Immature natural killer cell (primary cell): ENCODE data around the gene WFIKKN2. TPM values are rescaled to one million over a fixed set of nuclear protein-coding genes. Genes with fewer than 3 reads are reported as not detected.
"Not testable (repeated sequence)": the region's sequence is repeated elsewhere in the genome, so short reads cannot be mapped to it uniquely, and the experiment has no call there.

Experiments used
- DNase-seq, 3 donors: peaks; one replicate each; pipeline ENCODE4 v3.0.0; 2022; ENCODE audit warnings: mixed read lengths in 1 of 3
- H3K27ac Mint-ChIP-seq, 6 donors: one replicate each; pipeline ENCODE4 v1.8.0; 2020; ENCODE audit warnings: mixed read lengths in 6 of 6, mild to moderate bottlenecking in 5 of 6, inconsistent platforms in 4 of 6, moderate library complexity in 3 of 6
- H3K27me3 Mint-ChIP-seq, 3 donors: one replicate each; pipeline ENCODE4 v1.8.0; 2020 to 2021; ENCODE audit warnings: low read depth in 3 of 3, mild to moderate bottlenecking in 3 of 3, mixed read lengths in 3 of 3, moderate library complexity in 3 of 3, inconsistent platforms in 1 of 3
- H3K36me3 Mint-ChIP-seq, 3 donors: one replicate each; pipeline ENCODE4 v1.8.0; 2020; ENCODE audit warnings: mixed read lengths in 3 of 3, inconsistent platforms in 2 of 3, mild to moderate bottlenecking in 2 of 3
- H3K4me1 Mint-ChIP-seq, 2 donors: one replicate each; pipeline ENCODE4 v1.8.0; 2020; ENCODE audit warnings: inconsistent platforms in 2 of 2, mild to moderate bottlenecking in 2 of 2, mixed read lengths in 2 of 2, moderate library complexity in 1 of 2
- H3K4me3 Mint-ChIP-seq, 5 donors: one replicate each; pipeline ENCODE4 v1.8.0; 2020; ENCODE audit warnings: mild to moderate bottlenecking in 5 of 5, mixed read lengths in 5 of 5, inconsistent platforms in 3 of 5, moderate library complexity in 3 of 5
- H3K9me3 Mint-ChIP-seq, 6 donors: one replicate each; pipeline ENCODE4 v1.8.0; 2020; ENCODE audit warnings: mild to moderate bottlenecking in 6 of 6, mixed read lengths in 6 of 6, inconsistent platforms in 4 of 6, moderate library complexity in 3 of 6
- polyA plus RNA-seq, 3 donors: library from polyadenylated mRNA; unstranded; fragments of 300-500 nt; fragmentation: Illumina TruSeq; gene quantifications; one replicate each; pipeline ENCODE4 v1.2.3, GENCODE V29; 2021

The WFIKKN2 gene
- polyA plus RNA-seq, 3 donors from 2014 or later, result not detected

DNA sequence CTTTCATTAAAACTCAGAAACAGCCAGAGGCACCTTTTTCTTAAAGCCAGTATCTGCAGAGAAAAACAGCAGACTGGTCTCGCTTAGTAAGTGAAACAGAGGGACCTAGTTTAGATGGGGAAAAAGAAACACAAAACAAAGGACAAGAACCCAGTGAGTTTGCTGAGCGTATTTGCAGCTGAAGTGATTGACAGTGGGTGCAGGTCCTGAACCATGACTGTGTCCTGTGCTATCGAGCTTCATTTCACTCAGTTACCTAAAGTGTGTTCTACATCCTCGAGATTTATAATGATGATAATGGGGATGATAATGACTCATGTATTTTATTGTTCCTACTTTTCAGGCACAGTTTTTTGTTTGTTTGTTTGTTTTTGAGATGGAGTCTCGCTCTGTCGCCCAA is 31.7 kb upstream of the WFIKKN2 start:
- H3K4me1 Mint-ChIP-seq, result no peaks in the 10 kb centered on the region
- no peaks in the 10 kb centered on the region for H3K36me3 Mint-ChIP-seq
- no peak for DNase-seq
- no peak overlapping the region for H3K27ac Mint-ChIP-seq
- peaks cover 0 to 3% (median 0%) of the 10 kb centered on the region in 3 donors for H3K27me3 Mint-ChIP-seq
- no peak overlapping the region for H3K4me3 Mint-ChIP-seq
- H3K9me3 Mint-ChIP-seq, result no peaks in the 10 kb centered on the region

DNA sequence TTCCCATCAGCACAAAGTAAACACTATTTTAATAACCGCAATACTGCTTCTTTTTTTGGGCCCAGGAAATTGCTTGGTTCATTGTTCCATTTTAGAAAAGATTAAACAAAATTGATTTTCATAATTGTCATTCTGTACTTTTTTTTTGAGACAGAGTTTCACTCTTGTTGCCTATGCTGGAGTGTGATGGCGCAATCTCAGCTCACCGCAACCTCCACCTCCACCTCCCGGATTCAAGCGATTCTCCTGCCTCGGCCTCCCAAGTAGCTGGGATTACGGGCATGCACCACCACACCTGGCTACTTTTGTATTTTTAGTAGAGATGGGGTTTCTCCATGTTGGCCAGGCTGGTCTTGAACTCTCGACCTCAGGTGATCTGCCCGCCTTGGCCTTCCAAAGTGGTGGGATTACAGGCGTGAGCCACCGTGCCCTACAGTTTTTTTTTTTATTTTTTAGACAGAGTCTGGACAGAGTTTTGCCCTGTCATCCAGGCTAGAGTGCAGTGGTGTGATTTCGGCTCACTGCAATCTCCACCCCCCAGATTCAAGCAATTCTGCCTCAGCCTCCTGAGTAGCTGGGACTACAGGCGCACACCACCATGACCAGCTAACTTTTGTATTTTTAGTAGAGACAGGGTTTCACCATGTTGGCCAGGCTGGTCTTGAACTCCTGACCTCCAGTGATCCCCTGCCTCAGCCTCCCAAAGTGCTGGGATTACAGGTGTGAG is 30.5 kb upstream of the WFIKKN2 start:
- not testable (repeated sequence) for H3K27ac Mint-ChIP-seq, H3K36me3 Mint-ChIP-seq, H3K27me3 Mint-ChIP-seq, H3K9me3 Mint-ChIP-seq, H3K4me1 Mint-ChIP-seq, H3K4me3 Mint-ChIP-seq, DNase-seq

DNA sequence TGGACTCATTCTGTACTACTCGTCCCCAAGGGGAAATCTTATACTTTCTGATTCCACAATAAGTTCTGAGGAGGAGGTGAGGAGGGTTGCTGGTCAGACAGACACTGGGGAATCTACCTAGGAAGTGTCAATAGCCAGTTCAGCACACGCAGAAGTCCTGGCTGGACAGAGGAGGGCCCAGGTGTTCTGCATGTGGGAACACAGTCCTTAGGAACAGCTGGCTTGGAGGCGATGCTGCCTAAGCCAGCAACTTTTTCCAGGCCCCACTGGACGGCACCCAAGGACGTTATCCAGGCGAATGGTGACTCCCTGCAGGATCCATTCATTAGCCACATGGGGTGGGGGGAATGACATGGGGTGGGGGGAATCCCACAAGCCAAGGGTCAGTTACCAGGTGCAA is 29.9 kb upstream of the WFIKKN2 start:
- H3K27me3 Mint-ChIP-seq, result peaks cover 0 to 3% (median 2%) of the 10 kb centered on the region in 3 donors
- H3K27ac Mint-ChIP-seq, result no peak overlapping the region
- no peak for DNase-seq
- H3K4me3 Mint-ChIP-seq, result no peak overlapping the region
- H3K36me3 Mint-ChIP-seq, result no peaks in the 10 kb centered on the region
- H3K9me3 Mint-ChIP-seq, result no peaks in the 10 kb centered on the region
- H3K4me1 Mint-ChIP-seq, result no peaks in the 10 kb centered on the region

DNA sequence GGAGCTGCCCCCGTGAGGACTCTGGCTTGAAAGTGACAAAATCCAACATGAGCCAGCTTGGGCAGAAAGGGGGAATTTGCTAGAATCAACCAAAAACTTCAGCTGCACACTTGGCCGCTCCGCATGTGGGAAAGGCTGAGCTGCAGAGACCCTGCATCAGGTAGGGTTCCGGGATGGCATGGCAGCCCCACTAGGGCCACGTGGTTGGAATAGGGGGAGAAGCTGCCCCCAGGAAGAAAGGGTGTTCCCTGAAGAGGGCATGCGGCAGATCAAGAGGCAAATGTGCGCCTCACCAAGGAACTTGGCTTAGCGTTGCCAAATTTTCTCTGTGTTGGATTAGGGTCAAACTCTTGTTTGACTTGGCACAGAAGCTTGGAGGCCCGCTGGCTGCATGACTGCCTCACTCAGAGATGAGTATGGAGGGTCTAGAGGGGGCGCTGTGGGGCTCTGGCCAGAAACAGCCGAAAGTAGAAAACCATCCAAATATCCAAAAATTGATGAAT is 29.2 kb upstream of the WFIKKN2 start:
- Mint-ChIP-seq H3K27ac (no peak overlapping the region), H3K4me3 (no peak overlapping the region), H3K27me3 (peaks cover 0 to 3% (median 2%) of the 10 kb centered on the region in 3 donors), H3K36me3 (no peaks in the 10 kb centered on the region), H3K9me3 (no peaks in the 10 kb centered on the region), H3K4me1 (no peaks in the 10 kb centered on the region)
- no peak for DNase-seq

DNA sequence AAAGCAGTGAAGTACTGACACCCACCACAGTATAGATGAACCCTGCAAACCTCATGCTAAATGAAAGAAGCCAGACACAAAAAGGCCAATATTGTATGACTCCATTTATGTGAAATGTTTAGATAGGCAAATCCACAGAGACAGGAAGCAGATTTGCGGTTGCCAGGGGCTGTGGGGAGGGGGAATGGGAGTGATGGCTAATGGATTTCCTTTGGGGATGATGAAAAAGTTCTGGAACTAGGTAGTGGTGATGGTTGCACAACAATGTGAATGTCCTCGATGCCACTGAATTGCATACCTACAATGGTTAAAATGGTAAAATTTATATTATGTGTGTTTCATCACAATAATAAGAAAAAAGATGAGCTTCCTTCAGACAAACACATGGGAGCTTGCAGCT is 28.4 kb upstream of the WFIKKN2 start:
- Mint-ChIP-seq H3K9me3 (no peaks in the 10 kb centered on the region), H3K36me3 (no peaks in the 10 kb centered on the region), H3K4me3 (no peak overlapping the region), H3K27ac (no peak overlapping the region), H3K4me1 (no peaks in the 10 kb centered on the region), H3K27me3 (peaks cover 0 to 4% (median 2%) of the 10 kb centered on the region in 3 donors)
- no peak for DNase-seq

DNA sequence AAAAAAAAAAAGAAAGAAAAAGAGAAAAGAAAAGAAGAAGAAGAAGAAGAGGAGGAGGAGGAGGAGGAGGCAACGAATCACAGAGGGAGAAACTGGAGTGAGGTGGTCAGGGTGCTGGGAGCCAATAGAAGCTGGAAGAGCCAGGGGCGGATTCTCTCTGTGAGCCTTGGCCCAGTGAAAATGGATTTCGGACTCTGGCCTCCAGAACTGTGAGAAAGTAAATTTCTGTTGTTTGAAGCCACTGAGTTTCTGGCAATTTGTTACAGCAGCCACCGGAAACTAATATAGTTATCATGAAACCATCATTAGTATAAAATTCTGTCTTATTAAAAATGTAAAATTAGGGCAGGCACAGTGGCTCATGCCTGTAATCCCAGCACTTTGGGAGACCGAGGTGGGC is 27.7 kb upstream of the WFIKKN2 start:
- Mint-ChIP-seq H3K4me1 (no peaks in the 10 kb centered on the region), H3K36me3 (no peaks in the 10 kb centered on the region), H3K9me3 (no peaks in the 10 kb centered on the region), H3K27ac (no peak overlapping the region), H3K4me3 (no peak overlapping the region), H3K27me3 (peaks cover 0 to 4% (median 2%) of the 10 kb centered on the region in 3 donors)
- DNase-seq, result no peak

DNA sequence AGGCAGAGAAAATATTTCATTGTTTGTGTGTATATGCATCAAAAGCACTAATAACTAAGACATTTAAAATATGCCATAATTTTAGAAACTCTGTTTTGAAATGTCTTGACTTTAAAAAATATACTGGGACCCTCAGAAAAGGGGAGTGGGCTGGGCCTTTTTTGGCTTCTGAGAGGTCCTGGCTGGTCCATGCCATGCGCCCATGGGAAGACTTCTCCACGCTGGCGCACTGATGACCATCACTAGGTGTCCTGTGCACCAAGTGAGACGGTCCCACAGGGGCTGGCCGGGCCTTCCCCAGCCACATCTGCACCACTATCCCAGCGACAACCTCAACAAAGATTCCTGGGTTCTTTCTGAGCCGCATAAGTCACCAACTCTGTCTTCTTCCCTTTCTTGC is 27.0 kb upstream of the WFIKKN2 start:
- peaks cover 0 to 6% (median 2%) of the 10 kb centered on the region in 3 donors for H3K27me3 Mint-ChIP-seq
- DNase-seq, result no peak
- H3K4me3 Mint-ChIP-seq, result no peak overlapping the region
- H3K27ac Mint-ChIP-seq, result no peak overlapping the region
- no peaks in the 10 kb centered on the region for H3K4me1 Mint-ChIP-seq
- no peaks in the 10 kb centered on the region for H3K9me3 Mint-ChIP-seq
- no peaks in the 10 kb centered on the region for H3K36me3 Mint-ChIP-seq

DNA sequence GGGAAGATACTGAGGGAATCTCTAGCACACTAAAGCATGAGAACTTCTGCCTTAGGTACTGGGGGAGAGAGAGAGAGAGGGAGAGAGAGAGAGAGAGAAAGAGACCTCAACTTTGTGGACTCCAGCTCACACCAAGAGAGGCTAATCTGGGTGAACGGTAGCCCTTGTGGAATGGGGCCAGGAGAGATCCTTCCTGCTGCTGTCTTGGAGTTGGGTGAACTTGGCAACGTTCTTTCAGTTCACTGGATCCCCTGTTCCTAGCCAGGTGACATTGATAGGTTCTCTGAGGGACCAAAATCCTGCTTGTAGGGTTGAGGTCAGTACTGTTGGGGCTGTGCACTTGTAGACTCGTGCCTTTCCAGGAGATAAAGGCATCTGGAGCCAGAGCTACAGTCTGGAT is 26.5 kb upstream of the WFIKKN2 start:
- H3K36me3 Mint-ChIP-seq, result no peaks in the 10 kb centered on the region
- H3K4me3 Mint-ChIP-seq, result no peak overlapping the region
- peak overlapping the region in 1 of 6 donors; percentile 51 for H3K27ac Mint-ChIP-seq
- H3K4me1 Mint-ChIP-seq, result no peaks in the 10 kb centered on the region
- DNase-seq, result no peak
- no peaks in the 10 kb centered on the region for H3K9me3 Mint-ChIP-seq
- H3K27me3 Mint-ChIP-seq, result peaks cover 0 to 6% (median 2%) of the 10 kb centered on the region in 3 donors

DNA sequence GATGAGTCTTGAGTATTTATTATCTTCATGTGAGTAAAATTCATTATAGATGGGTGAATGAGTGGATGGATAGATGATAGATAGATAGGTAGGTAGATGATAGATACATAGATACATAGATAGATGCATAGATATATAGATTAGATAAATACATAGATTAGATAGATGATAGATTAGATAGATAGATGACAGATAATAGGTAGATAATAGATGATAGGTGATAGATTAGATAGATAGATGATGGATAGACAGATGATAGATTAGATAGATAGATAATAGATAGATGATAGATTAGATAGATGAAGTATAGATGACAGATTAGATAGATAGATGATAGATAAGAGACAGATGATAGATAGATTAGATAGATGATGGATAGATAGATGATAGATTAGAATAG is 21.8 kb upstream of the WFIKKN2 start:
- H3K4me3 Mint-ChIP-seq, result no peak overlapping the region
- H3K9me3 Mint-ChIP-seq, result peaks cover 0 to 1% (median 0%) of the 10 kb centered on the region in 6 donors
- H3K4me1 Mint-ChIP-seq, result peaks cover 11 to 19% of the 10 kb centered on the region in 2 donors
- peaks cover 3 to 7% (median 6%) of the 10 kb centered on the region in 3 donors for H3K27me3 Mint-ChIP-seq
- H3K27ac Mint-ChIP-seq, result no peak overlapping the region
- DNase-seq, result no peak
- no peaks in the 10 kb centered on the region for H3K36me3 Mint-ChIP-seq

DNA sequence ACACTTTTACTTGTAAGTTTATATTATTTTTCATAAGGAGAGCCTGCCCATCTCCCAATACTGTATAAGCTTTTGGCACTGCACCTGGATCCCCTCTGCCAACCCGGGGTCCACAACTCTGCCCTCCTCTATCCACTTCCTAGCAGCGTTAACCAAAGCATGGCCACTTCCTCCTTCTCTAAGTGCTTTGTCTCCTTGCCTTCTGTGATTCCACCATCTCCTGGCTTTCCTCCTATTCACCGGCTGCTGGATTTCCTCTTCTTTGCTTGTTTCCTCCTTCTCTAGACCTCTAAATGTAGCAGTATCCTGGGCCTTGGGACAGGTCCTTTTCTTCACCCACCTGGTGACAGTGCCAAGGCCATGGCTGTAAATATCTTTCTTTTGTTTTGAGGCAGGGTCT is 20.0 kb upstream of the WFIKKN2 start:
- Mint-ChIP-seq H3K9me3 (peaks cover 0 to 1% (median 0%) of the 10 kb centered on the region in 6 donors), H3K27ac (no peak overlapping the region), H3K36me3 (no peaks in the 10 kb centered on the region), H3K27me3 (peaks cover 4 to 8% (median 5%) of the 10 kb centered on the region in 3 donors), H3K4me3 (no peak overlapping the region), H3K4me1 (peaks cover 18 to 27% of the 10 kb centered on the region in 2 donors)
- no peak for DNase-seq

DNA sequence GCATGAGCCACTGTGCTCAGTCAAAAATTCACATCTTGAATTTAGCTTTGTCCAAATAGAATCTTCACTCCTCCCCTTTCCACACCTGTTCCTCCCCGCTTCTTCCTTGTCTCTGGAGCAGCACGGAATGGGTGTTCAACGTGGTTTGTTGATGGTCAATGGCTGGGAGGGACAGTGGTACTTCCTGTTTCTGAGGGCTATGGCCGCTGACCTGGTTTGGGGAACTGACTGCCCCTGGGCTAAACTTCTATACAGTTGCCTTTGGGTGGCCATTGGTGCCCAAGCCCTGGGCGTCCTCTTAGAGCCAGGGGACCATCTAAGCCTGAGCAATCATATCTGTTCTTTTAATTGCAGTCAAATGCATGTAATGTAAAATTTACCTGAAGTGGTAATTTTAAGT is 19.1 kb upstream of the WFIKKN2 start:
- Mint-ChIP-seq H3K36me3 (no peaks in the 10 kb centered on the region), H3K27ac (no peak overlapping the region), H3K27me3 (peaks cover 4 to 9% (median 8%) of the 10 kb centered on the region in 3 donors), H3K4me3 (no peak overlapping the region), H3K4me1 (peaks cover 18 to 27% of the 10 kb centered on the region in 2 donors), H3K9me3 (peaks cover 0 to 1% (median 0%) of the 10 kb centered on the region in 6 donors)
- no peak for DNase-seq

DNA sequence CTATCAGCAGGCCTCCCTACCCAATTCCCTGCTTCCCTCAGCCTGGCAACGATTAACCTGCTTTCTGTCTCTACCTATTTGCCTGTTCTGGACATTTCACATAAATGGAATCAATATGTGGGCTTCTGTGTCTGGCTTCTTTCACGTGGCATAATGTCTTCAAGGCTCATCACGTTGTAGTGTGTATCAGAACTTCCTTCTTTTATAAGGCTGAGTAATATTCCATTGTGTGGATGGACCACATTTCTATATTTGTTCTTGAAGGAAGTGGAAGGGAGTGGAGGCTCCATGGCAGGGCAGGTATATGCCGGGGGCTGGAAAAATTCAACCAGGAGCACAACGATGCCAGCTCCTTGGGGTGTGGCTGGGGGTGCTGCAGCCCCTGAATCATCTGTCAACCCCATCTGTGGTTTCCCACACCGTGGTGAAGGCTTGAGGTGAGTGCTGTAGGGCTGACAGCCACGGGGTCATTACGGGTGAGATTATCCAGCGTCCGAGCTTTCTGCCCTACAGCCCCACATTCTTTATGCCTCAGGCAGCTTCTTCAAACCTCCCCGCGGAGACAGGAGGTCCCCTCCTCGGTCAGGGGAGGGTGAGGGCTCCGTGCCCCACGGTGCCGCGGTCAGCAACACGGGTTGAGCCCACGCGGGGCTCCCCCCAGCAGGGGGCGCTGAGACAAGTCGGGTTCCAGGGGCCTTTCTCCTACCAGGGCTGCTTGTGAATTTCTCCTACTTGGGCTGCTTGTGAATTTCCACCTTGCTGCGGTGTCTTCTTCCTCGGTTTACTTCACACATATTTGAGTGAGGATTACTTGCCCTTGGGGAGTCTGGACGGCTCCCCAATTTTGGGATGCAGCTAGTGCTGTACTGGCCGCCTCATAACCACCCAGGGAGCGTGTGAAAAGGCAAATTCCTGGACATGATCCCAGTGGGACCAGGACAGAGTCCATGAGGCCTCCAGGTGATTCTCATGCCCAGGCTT is 18.3 kb upstream of the WFIKKN2 start:
- Mint-ChIP-seq H3K4me1 (peaks cover 18 to 27% of the 10 kb centered on the region in 2 donors), H3K9me3 (peaks cover 0 to 1% (median 0%) of the 10 kb centered on the region in 6 donors), H3K4me3 (peak overlapping the region in 3 of 5 donors; percentile 23 to 41 (median 40)), H3K36me3 (no peaks in the 10 kb centered on the region), H3K27me3 (peaks cover 7 to 9% (median 7%) of the 10 kb centered on the region in 3 donors), H3K27ac (no peak overlapping the region)
- DNase-seq, result peak; percentile 32 to 55 (median 47)

DNA sequence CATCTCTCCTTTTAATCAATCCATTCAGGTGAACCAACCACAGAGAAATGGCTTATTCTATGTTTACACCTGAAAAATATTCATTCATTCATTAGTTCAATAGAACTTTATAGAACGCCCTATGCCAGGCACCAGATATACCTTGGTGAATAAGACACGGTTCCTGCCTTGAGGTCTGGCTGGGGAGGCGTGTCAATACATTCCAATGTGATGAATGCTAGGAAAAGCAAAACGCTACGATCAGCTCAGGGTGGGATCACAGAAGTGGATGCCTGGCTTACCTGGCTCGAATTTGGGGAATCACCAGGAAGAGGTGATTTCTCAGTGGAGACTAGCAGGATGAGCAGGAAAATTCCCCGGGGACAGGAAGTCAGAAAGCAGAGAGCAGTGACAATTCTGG is 17.5 kb upstream of the WFIKKN2 start:
- H3K27ac Mint-ChIP-seq, result no peak overlapping the region
- no peaks in the 10 kb centered on the region for H3K36me3 Mint-ChIP-seq
- peaks cover 0 to 1% (median 0%) of the 10 kb centered on the region in 6 donors for H3K9me3 Mint-ChIP-seq
- no peak for DNase-seq
- H3K4me3 Mint-ChIP-seq, result no peak overlapping the region
- peaks cover 18 to 27% of the 10 kb centered on the region in 2 donors for H3K4me1 Mint-ChIP-seq
- H3K27me3 Mint-ChIP-seq, result peaks cover 7 to 9% (median 7%) of the 10 kb centered on the region in 3 donors

DNA sequence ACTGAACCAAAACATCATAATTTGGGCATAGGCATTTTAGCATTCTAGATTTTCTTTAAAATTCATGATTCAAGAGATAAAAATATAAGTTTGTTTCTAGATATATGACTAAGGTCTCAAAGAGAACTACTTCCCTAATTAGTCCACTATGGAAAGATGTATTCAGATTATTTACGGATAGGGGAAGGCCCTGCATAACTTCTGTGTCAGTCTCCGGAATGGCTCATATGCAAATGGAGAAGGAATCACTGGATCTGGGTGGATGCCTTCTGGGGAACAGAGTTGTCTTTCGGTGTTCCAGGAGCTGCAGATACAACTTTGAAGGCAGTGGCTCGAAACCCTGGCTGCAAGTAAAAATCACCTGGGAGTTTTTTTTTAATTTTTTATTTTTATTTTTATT is 17.1 kb upstream of the WFIKKN2 start:
- peaks cover 0 to 1% (median 0%) of the 10 kb centered on the region in 6 donors for H3K9me3 Mint-ChIP-seq
- H3K36me3 Mint-ChIP-seq, result no peaks in the 10 kb centered on the region
- no peak overlapping the region for H3K4me3 Mint-ChIP-seq
- no peak for DNase-seq
- peaks cover 18 to 27% of the 10 kb centered on the region in 2 donors for H3K4me1 Mint-ChIP-seq
- H3K27ac Mint-ChIP-seq, result no peak overlapping the region
- H3K27me3 Mint-ChIP-seq, result peaks cover 7 to 9% (median 7%) of the 10 kb centered on the region in 3 donors
